Neural cell (in vitro differentiated cells): ENCODE data around the gene ESPL1. TPM values are rescaled to one million over a fixed set of nuclear protein-coding genes. Genes with fewer than 3 reads are reported as not detected.

Experiments
- H2AFZ ChIP-seq: fragments of 200-600, 300-800 bp; sonication (generic), shearing (Covaris generic); 2 replicates; pipeline ENCODE4 v1.6.0; 2014; ENCODE audit warnings: low read depth, mild to moderate bottlenecking, antibody characterized with exemption, low read length, moderate library complexity
- H3F3A ChIP-seq: fragments of 200-600 bp; shearing (Covaris generic); 2 replicates; pipeline ENCODE4 v1.6.1; 2016; ENCODE audit warnings: mild to moderate bottlenecking, moderate library complexity, mixed read lengths, antibody characterized with exemption, low read length; ENCODE audit not compliant: insufficient read depth, poor library complexity, severe bottlenecking
- H3K27ac ChIP-seq: fragments of 200-600, 300-800 bp; sonication (generic), shearing (Covaris generic); 2 replicates; pipeline ENCODE4 v1.5.1; 2014; ENCODE audit warnings: mild to moderate bottlenecking, low read length, moderate library complexity
- H3K27me3 ChIP-seq: fragments of 300-800, 200-600 bp; sonication (generic), shearing (Covaris generic); 2 replicates; pipeline ENCODE4 v1.6.0; 2014; ENCODE audit warnings: mild to moderate bottlenecking, low read depth, low read length, moderate library complexity; ENCODE audit not compliant: insufficient read depth
- H3K36me3 ChIP-seq: fragments of 300-800, 200-600 bp; sonication (generic), shearing (Covaris generic); 2 replicates; pipeline ENCODE4 v1.5.1; 2014; ENCODE audit warnings: mild to moderate bottlenecking, antibody characterized with exemption, low read length, moderate library complexity; ENCODE audit not compliant: insufficient read depth
- H3K4me2 ChIP-seq: fragments of 300-800, 200-600 bp; sonication (generic), shearing (Covaris generic); 2 replicates; pipeline ENCODE4 v1.6.0; 2014; ENCODE audit warnings: mild to moderate bottlenecking, low read length
- H3K4me3 ChIP-seq: fragments of 300-800, 200-600 bp; sonication (generic), shearing (Covaris generic); 2 replicates; pipeline ENCODE4 v1.5.1; 2014; ENCODE audit warnings: mild to moderate bottlenecking, low read length, moderate library complexity
- H3K79me2 ChIP-seq: fragments of 200-600 bp; shearing (Covaris generic); replicated peaks from 2 replicates; pipeline ENCODE4 v1.6.0; 2014; ENCODE audit warnings: mild to moderate bottlenecking, low read length, moderate library complexity; ENCODE audit not compliant: insufficient read depth
- H3K9ac ChIP-seq: fragments of 300-800, 200-600 bp; sonication (generic), shearing (Covaris generic); 2 replicates; pipeline ENCODE4 v1.6.1; 2016; ENCODE audit warnings: mild to moderate bottlenecking, low read length, mixed read lengths
- H3K9me2 ChIP-seq: fragments of 200-600 bp; shearing (Covaris generic); 2 replicates; pipeline ENCODE4 v1.6.1; 2016; ENCODE audit warnings: mild to moderate bottlenecking, low read length, mixed read lengths; ENCODE audit not compliant: insufficient read depth
- H3K9me3 ChIP-seq: fragments of 200-600, 300-800 bp; sonication (generic), shearing (Covaris generic); 2 replicates; pipeline ENCODE4 v1.6.1; 2016; ENCODE audit warnings: mild to moderate bottlenecking, mixed run types, low read length, moderate library complexity, mixed read lengths
- H4K20me1 ChIP-seq: fragments of 200-600 bp; shearing (Covaris generic); 2 replicates; pipeline ENCODE4 v1.6.1; 2016; ENCODE audit warnings: mild to moderate bottlenecking, mixed run types; ENCODE audit not compliant: insufficient read depth
- CTCF ChIP-seq: fragments of 450-650 bp; IDR thresholded peaks from 2 replicates; pipeline ENCODE4 v1.5.1; 2014; ENCODE audit warnings: antibody characterized with exemption, mild to moderate bottlenecking, moderate library complexity; ENCODE audit not compliant: poor library complexity, severe bottlenecking
- EP300 ChIP-seq: fragments of 450-650 bp; conservative IDR thresholded peaks from 2 replicates; pipeline ENCODE4 v1.6.1; 2014; ENCODE audit warnings: antibody characterized with exemption, mild to moderate bottlenecking, moderate library complexity; ENCODE audit not compliant: poor library complexity, severe bottlenecking
- EZH2 ChIP-seq: fragments of 200-600, 300-800 bp; shearing (Covaris generic), sonication (generic); IDR thresholded peaks from 2 replicates; pipeline ENCODE4 v1.6.1; 2014; ENCODE audit warnings: antibody characterized with exemption, low read length, borderline replicate concordance, mild to moderate bottlenecking; ENCODE audit not compliant: insufficient read depth, poor library complexity, severe bottlenecking
- MXI1 ChIP-seq: fragments of 450-650 bp; conservative IDR thresholded peaks from 2 replicates; pipeline ENCODE4 v1.6.1; 2014; ENCODE audit warnings: antibody characterized with exemption, mild to moderate bottlenecking; ENCODE audit not compliant: poor library complexity, severe bottlenecking
- POLR2AphosphoS5 ChIP-seq: IDR thresholded peaks from 2 replicates; pipeline ENCODE4 v1.6.1; 2012
- RAD21 ChIP-seq: fragments of 450-650 bp; conservative IDR thresholded peaks from 2 replicates; pipeline ENCODE4 v1.6.1; 2014; ENCODE audit warnings: antibody characterized with exemption, mild to moderate bottlenecking, moderate library complexity
- SMC3 ChIP-seq: fragments of 450-650 bp; conservative IDR thresholded peaks from 2 replicates; pipeline ENCODE4 v1.6.1; 2014; ENCODE audit warnings: antibody characterized with exemption, mild to moderate bottlenecking, moderate library complexity; ENCODE audit not compliant: poor library complexity
- TAF1 ChIP-seq: IDR thresholded peaks from 2 replicates; pipeline ENCODE4 v1.6.1; 2012; ENCODE audit warnings: low read depth
- polyA plus RNA-seq: library from polyadenylated mRNA; depleted of rRNA; stranded (reverse); fragments of >200 nt; gene quantifications from 2 replicates; pipeline ENCODE4 v1.2.3, GENCODE V29; 2014
- TF ChIP-seq, protein P1 (sequence below): IDR thresholded peaks from 2 replicates; pipeline ENCODE4 v1.6.1; 2012; ENCODE audit warnings: borderline replicate concordance

The ESPL1 gene
- polyA plus RNA-seq, 1 donor from 2014 or later, result 0.33 TPM

GRCh38 chr12:53232646-53233461 is 35.2 kb upstream of the ESPL1 start:
- Histone ChIP-seq H3F3A (no peaks in the 10 kb centered on the region), H3K4me2 (no peak overlapping the region), H3K27ac (no peak overlapping the region), H3K4me3 (no peak overlapping the region), H3K9me2 (no peaks in the 10 kb centered on the region), H4K20me1 (no peaks in the 10 kb centered on the region), H3K27me3 (peaks cover 21% of the 10 kb centered on the region), H2AFZ (no peak overlapping the region), H3K9ac (no peak overlapping the region), H3K36me3 (no peaks in the 10 kb centered on the region), H3K9me3 (no peaks in the 10 kb centered on the region), H3K79me2 (no peaks in the 10 kb centered on the region)
- no peak for TF ChIP-seq POLR2AphosphoS5
- TF ChIP-seq CTCF, result no peak
- TF ChIP-seq RAD21, result no peak
- no peak for TF ChIP-seq EP300

DNA sequence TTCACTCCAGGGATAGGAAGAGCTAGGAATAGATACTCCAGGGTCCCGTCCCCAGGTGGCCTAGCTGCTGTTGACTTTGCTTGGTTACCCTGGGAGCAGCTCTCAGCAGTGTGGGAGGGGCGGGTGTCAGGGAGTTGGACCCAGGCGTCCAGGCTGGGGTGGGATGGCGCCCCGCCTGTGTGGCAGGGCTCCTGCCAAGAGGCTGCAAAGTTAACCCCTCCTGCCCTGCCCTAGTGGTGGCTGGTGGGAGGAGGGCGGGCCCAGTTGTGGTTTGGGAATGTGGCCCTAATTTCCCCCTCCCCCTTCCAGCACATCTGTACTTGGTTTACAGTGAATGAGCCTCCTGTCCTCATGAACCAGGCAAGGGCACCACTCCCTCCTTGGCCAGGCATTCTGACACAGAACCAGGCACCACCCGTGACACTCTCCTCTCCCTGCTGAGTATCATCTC is 34.4 kb upstream of the ESPL1 start:
- no peak overlapping the region for H3K27ac ChIP-seq
- no peak overlapping the region for H3K4me3 ChIP-seq
- no peak overlapping the region for H3K9ac ChIP-seq
- no peaks in the 10 kb centered on the region for H3K9me2 ChIP-seq
- H3K4me2 ChIP-seq, result no peak overlapping the region
- H3F3A ChIP-seq, result no peaks in the 10 kb centered on the region
- TF ChIP-seq POLR2AphosphoS5, result no peak
- no peak for TF ChIP-seq CTCF
- TF ChIP-seq SMC3, result no peak
- TF ChIP-seq RAD21, result no peak
- no peak for TF ChIP-seq EZH2
- TF ChIP-seq MXI1, result no peak
- no peaks in the 10 kb centered on the region for H3K79me2 ChIP-seq
- H3K36me3 ChIP-seq, result no peaks in the 10 kb centered on the region
- H2AFZ ChIP-seq, result no peak overlapping the region
- H3K27me3 ChIP-seq, result peaks cover 21% of the 10 kb centered on the region
- H3K9me3 ChIP-seq, result no peaks in the 10 kb centered on the region
- H4K20me1 ChIP-seq, result no peaks in the 10 kb centered on the region

- no peaks in the 10 kb centered on the region for H3K9me3 ChIP-seq
- no peaks in the 10 kb centered on the region for H3K36me3 ChIP-seq
- H3K4me2 ChIP-seq, result no peak overlapping the region
- no peak overlapping the region for H2AFZ ChIP-seq
- no peak overlapping the region for H3K9ac ChIP-seq
- H3K79me2 ChIP-seq, result no peaks in the 10 kb centered on the region
- H3K9me2 ChIP-seq, result no peaks in the 10 kb centered on the region
- H3F3A ChIP-seq, result no peaks in the 10 kb centered on the region
- no peaks in the 10 kb centered on the region for H4K20me1 ChIP-seq
- TF ChIP-seq EZH2 (no peak), CTCF (no peak), SMC3 (no peak), RAD21 (no peak), MXI1 (no peak), TAF1 (no peak), POLR2AphosphoS5 (no peak), EP300 (no peak)
- TF ChIP-seq, protein P1, sequence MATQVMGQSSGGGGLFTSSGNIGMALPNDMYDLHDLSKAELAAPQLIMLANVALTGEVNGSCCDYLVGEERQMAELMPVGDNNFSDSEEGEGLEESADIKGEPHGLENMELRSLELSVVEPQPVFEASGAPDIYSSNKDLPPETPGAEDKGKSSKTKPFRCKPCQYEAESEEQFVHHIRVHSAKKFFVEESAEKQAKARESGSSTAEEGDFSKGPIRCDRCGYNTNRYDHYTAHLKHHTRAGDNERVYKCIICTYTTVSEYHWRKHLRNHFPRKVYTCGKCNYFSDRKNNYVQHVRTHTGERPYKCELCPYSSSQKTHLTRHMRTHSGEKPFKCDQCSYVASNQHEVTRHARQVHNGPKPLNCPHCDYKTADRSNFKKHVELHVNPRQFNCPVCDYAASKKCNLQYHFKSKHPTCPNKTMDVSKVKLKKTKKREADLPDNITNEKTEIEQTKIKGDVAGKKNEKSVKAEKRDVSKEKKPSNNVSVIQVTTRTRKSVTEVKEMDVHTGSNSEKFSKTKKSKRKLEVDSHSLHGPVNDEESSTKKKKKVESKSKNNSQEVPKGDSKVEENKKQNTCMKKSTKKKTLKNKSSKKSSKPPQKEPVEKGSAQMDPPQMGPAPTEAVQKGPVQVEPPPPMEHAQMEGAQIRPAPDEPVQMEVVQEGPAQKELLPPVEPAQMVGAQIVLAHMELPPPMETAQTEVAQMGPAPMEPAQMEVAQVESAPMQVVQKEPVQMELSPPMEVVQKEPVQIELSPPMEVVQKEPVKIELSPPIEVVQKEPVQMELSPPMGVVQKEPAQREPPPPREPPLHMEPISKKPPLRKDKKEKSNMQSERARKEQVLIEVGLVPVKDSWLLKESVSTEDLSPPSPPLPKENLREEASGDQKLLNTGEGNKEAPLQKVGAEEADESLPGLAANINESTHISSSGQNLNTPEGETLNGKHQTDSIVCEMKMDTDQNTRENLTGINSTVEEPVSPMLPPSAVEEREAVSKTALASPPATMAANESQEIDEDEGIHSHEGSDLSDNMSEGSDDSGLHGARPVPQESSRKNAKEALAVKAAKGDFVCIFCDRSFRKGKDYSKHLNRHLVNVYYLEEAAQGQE, result no peak
- no peak overlapping the region for H3K4me3 ChIP-seq
- H3K27me3 ChIP-seq, result peaks cover 21% of the 10 kb centered on the region
- no peak overlapping the region for H3K27ac ChIP-seq
Measured at GRCh38 chr12:53234271-53234914, 33.7 kb upstream of the ESPL1 start.
